ENCODE data around the gene PDLIM4.

PDLIM4 gene

DNA sequence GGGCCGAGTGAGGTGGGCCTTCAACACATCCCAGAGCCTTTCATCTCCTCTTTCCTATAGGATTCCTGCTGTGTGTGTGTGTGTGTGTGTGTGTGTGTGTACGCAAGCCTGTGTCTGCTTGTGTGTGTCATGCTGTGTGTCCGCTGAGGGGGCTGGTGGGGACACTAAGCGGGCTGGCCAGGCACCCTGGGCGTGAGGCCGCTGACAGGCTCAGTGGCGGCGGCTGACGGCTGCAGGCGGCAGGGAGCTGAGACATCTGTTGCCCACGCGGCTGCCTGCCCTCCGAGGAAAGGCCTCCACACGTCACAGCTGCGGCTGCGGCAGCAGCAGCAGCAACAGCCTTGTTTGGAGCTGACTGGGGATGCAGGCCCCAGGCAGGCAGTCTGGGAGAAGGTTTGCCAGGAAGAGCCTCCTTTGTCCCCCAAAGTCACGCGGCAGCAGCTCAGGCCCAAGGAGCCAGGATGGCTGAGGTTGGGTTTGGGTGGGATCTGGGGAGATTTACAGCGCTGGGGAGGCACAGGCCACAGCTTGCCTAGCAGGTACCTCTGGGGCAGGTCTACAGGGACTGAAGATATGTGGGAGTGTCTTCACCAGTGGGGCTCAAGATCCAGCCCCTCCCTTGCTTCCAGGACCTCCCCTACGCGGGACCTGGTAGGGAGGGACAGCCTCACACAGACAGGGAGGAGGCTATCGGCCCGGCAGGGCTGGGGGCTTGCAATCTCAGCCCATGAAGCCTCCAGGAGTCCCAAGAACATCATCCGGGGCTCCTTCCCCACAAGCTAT lies 1.8 kb downstream of the PDLIM4 start:
- no peak overlapping the region for H3K4me3 ChIP-seq (ENCODE audit: low read length)
- no peak for DNase-seq
- H4K8ac ChIP-seq (ENCODE audit: low read depth, low read length), result no peak overlapping the region
- H3K27ac ChIP-seq (ENCODE audit: low read depth, low read length), result no peak overlapping the region
- H3K18ac ChIP-seq (ENCODE audit: low read length), result no peak overlapping the region
- H3K9ac ChIP-seq (ENCODE audit: low read length), result no peak overlapping the region
- H3K4me2 ChIP-seq (ENCODE audit: low read length), result no peak overlapping the region
- no peak overlapping the region for H4K5ac ChIP-seq (ENCODE audit: low read length)
- no peak overlapping the region for H3K56ac ChIP-seq (ENCODE audit: low read length)
- H3K36me3 ChIP-seq (ENCODE audit: control insufficient read depth, insufficient read depth, low read length), result no peaks in the 10 kb centered on the region
- H3K4me1 ChIP-seq (ENCODE audit: control insufficient read depth, low read depth, low read length), result no peaks in the 10 kb centered on the region
- no peak overlapping the region for H2BK5ac ChIP-seq (ENCODE audit: low read length)
- no peak overlapping the region for H3K23ac ChIP-seq (ENCODE audit: low read length)
- H3K27me3 ChIP-seq (ENCODE audit: insufficient read depth, low read length, poor library complexity), result no peaks in the 10 kb centered on the region
- H2BK120ac ChIP-seq (ENCODE audit: low read depth, low read length), result no peak overlapping the region
- H2AK5ac ChIP-seq (ENCODE audit: low read length), result no peak overlapping the region
- H3K79me2 ChIP-seq (ENCODE audit: control insufficient read depth, insufficient read depth, low read length), result no peaks in the 10 kb centered on the region
- H3K79me1 ChIP-seq (ENCODE audit: low read length), result no peaks in the 10 kb centered on the region
- H2BK15ac ChIP-seq (replicated peaks; ENCODE audit: low read depth), result no peak overlapping the region
- no peak overlapping the region for H3K4ac ChIP-seq (ENCODE audit: low read depth, low read length)
- WGBS (ENCODE audit: extremely low coverage, insufficient coverage, low lambda C conversion rate), result no CpG with 5 or more reads among the region's 24 CpGs

DNA sequence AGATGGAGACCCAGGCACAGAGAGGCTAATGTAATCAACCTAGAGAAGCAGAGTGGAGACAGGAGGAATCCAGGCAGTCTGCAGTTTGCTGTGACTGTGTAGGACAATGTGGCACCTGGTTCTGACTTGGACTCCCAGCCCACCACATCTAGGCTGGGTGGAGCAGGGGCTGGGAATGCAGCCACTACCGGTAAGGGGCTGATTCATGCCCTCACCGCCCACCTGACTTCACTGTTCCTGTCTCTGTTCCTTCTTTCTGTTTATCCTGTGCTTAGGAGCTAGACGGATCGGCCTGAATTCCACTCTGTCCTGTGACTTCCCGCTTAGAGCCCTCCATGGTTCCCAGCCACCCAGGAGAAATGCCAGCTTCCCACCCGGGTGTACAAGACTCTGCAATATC lies 2.6 kb downstream of the PDLIM4 start:
- H3K27me3 ChIP-seq (ENCODE audit: insufficient read depth, low read length, poor library complexity), result no peaks in the 10 kb centered on the region
- no peaks in the 10 kb centered on the region for H3K79me2 ChIP-seq (ENCODE audit: control insufficient read depth, insufficient read depth, low read length)
- no peak overlapping the region for H4K5ac ChIP-seq (ENCODE audit: low read length)
- H2BK120ac ChIP-seq (ENCODE audit: low read depth, low read length), result no peak overlapping the region
- H3K23ac ChIP-seq (ENCODE audit: low read length), result no peak overlapping the region
- no CpG with 5 or more reads among the region's 6 CpGs for WGBS (ENCODE audit: extremely low coverage, insufficient coverage, low lambda C conversion rate)
- no peaks in the 10 kb centered on the region for H3K79me1 ChIP-seq (ENCODE audit: low read length)
- no peak overlapping the region for H3K27ac ChIP-seq (ENCODE audit: low read depth, low read length)
- no peak overlapping the region for H3K4ac ChIP-seq (ENCODE audit: low read depth, low read length)
- no peak overlapping the region for H2BK5ac ChIP-seq (ENCODE audit: low read length)
- no peak overlapping the region for H2AK5ac ChIP-seq (ENCODE audit: low read length)
- H3K4me3 ChIP-seq (ENCODE audit: low read length), result no peak overlapping the region
- no peak overlapping the region for H3K18ac ChIP-seq (ENCODE audit: low read length)
- no peak overlapping the region for H3K56ac ChIP-seq (ENCODE audit: low read length)
- no peaks in the 10 kb centered on the region for H3K36me3 ChIP-seq (ENCODE audit: control insufficient read depth, insufficient read depth, low read length)
- H3K4me2 ChIP-seq (ENCODE audit: low read length), result no peak overlapping the region
- DNase-seq, result no peak
- no peaks in the 10 kb centered on the region for H3K4me1 ChIP-seq (ENCODE audit: control insufficient read depth, low read depth, low read length)
- no peak overlapping the region for H4K8ac ChIP-seq (ENCODE audit: low read depth, low read length)
- H2BK15ac ChIP-seq (replicated peaks; ENCODE audit: low read depth), result no peak overlapping the region
- H3K9ac ChIP-seq (ENCODE audit: low read length), result no peak overlapping the region

DNA sequence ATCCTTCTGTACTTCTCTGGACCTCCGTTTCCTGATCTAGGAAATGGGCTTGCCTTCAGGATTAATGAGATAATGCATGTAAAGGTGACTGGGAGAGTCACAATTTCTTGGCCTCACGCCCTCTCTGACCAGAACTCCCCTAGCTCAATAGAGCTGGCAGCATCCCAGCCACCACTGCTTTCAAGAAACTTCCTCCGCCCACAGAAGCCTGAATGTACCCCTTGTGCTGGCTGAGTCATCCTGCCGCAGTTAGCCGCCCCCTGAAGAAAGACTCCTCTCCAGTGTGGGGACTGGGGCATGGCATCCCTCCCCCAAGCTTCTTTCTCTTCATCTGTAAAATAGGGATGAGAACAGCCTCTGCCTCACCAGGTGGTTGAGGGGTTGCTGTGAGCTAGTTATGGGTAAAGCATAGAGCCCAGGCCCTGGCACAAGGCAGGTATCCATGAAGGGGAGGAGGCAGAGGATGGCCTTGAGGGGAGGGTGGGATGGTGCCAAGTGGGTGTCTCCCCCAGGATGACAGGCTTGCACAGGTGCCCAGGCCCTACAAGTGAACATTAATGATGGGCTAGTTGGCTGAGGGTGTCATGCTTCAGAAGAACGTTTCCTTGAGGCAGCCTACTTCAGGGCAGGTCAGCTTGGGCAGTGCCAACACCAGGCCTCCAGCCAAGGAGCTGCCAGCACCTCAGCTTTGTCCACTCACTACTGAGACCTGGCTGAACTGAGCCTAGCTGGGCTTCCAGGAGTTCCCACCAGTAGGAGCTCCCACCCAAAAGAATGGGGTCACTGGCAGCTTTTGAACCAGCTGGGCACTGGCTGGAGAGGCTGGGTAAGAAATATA lies 3.4 kb downstream of the PDLIM4 start:
- Histone ChIP-seq H3K18ac (ENCODE audit: low read length) (no peak overlapping the region), H4K8ac (ENCODE audit: low read depth, low read length) (no peak overlapping the region), H3K4me3 (ENCODE audit: low read length) (no peak overlapping the region), H2BK15ac (replicated peaks; ENCODE audit: low read depth) (no peak overlapping the region), H3K4me2 (ENCODE audit: low read length) (no peak overlapping the region), H3K23ac (ENCODE audit: low read length) (no peak overlapping the region), H3K79me2 (ENCODE audit: control insufficient read depth, insufficient read depth, low read length) (no peaks in the 10 kb centered on the region), H2BK120ac (ENCODE audit: low read depth, low read length) (no peak overlapping the region), H3K4ac (ENCODE audit: low read depth, low read length) (no peak overlapping the region), H3K79me1 (ENCODE audit: low read length) (no peaks in the 10 kb centered on the region), H3K4me1 (ENCODE audit: control insufficient read depth, low read depth, low read length) (no peaks in the 10 kb centered on the region), H2AK5ac (ENCODE audit: low read length) (no peak overlapping the region), H3K27me3 (ENCODE audit: insufficient read depth, low read length, poor library complexity) (no peaks in the 10 kb centered on the region), H4K5ac (ENCODE audit: low read length) (no peak overlapping the region), H3K9ac (ENCODE audit: low read length) (no peak overlapping the region), H3K27ac (ENCODE audit: low read depth, low read length) (no peak overlapping the region), H2BK5ac (ENCODE audit: low read length) (no peak overlapping the region), H3K56ac (ENCODE audit: low read length) (no peak overlapping the region), H3K36me3 (ENCODE audit: control insufficient read depth, insufficient read depth, low read length) (no peaks in the 10 kb centered on the region)
- WGBS (ENCODE audit: extremely low coverage, insufficient coverage, low lambda C conversion rate), result no CpG with 5 or more reads among the region's 6 CpGs
- DNase-seq, result no peak

DNA sequence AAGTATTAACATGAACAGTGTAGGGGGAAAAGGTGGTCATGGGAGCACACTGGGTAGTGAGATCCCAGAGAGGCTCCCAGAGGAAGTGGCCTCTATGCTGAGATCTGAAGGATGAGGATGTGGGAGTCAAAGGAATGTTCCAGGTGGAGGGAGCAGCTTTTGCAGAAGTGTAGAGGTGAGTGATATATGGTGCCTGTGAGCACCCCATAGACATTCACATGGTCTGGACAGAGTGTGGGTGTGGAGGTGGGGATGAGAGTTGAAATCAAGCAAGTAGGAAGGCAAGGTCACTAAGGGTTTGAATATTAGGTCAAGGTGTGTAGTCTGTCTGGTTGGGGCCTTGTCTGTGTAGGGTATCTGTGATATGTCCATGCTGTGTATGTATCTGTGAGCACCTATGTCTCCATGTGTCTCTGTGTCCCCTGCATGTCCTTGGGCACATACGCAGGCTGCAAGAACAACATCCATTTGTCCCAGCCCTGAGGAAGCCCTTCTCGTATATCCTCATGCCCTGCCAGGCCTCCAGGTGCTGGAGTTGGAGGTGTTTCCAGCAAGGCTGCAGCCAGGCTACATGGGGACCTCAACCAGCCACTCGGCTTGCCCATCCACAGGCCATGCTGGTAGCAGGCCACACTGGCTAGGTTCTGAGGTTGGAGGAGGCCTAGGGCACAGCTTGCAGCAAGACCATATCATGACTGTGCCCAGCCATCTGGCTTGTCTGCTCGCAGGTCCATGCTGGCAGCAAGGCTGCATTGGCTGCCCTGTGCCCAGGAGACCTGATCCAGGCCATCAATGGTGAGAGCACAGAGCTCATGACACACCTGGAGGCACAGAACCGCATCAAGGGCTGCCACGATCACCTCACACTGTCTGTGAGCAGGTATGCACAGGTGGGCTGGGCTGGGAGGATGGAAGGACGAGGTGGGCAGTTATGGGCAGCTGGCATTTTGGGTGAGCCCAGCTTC lies 4.7 kb downstream of the PDLIM4 start:
- Histone ChIP-seq H2BK5ac (ENCODE audit: low read length) (no peak overlapping the region), H3K56ac (ENCODE audit: low read length) (no peak overlapping the region), H3K9ac (ENCODE audit: low read length) (no peak overlapping the region), H3K4me3 (ENCODE audit: low read length) (no peak overlapping the region), H4K8ac (ENCODE audit: low read depth, low read length) (no peak overlapping the region), H4K5ac (ENCODE audit: low read length) (no peak overlapping the region), H3K4me1 (ENCODE audit: control insufficient read depth, low read depth, low read length) (no peaks in the 10 kb centered on the region), H2BK15ac (replicated peaks; ENCODE audit: low read depth) (no peak overlapping the region), H3K27ac (ENCODE audit: low read depth, low read length) (no peak overlapping the region), H3K23ac (ENCODE audit: low read length) (no peak overlapping the region), H3K79me1 (ENCODE audit: low read length) (no peaks in the 10 kb centered on the region), H2BK120ac (ENCODE audit: low read depth, low read length) (no peak overlapping the region), H3K79me2 (ENCODE audit: control insufficient read depth, insufficient read depth, low read length) (no peaks in the 10 kb centered on the region), H3K27me3 (ENCODE audit: insufficient read depth, low read length, poor library complexity) (no peaks in the 10 kb centered on the region), H3K4ac (ENCODE audit: low read depth, low read length) (no peak overlapping the region), H3K4me2 (ENCODE audit: low read length) (no peak overlapping the region), H3K36me3 (ENCODE audit: control insufficient read depth, insufficient read depth, low read length) (no peaks in the 10 kb centered on the region), H2AK5ac (ENCODE audit: low read length) (no peak overlapping the region), H3K18ac (ENCODE audit: low read length) (no peak overlapping the region)
- no CpG with 5 or more reads among the region's 7 CpGs for WGBS (ENCODE audit: extremely low coverage, insufficient coverage, low lambda C conversion rate)
- no peak for DNase-seq

DNA sequence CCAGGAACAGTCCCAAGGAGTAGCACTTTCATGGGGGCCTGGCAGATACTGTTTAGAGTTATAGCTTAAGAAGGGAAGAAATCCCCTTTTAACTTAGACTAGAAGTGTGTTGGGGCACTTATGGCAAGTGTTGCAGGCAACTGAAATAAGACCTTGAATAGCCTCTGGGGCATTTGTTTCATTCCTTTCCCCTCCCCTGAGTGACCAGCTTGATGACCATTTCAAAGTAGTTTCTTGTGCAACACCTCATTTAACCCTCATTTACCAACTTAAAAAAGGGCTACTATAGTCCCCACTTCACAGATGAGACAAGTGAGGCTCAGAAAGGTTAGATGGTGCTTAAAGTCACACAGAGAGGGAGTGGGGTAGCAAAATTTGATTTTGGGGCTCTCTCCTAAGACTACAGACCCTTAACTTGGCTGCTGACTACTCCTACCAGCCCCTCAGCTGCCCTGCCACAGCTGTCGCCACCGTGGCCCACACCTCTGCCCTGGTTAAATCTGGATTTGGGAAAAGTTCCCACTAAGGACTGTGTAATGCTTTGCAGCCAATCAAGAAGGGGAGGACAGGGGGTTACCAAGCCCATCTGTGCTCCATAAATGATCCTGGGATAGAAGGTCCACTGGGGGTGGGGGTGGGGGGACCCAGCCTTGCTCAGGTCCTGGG lies 5.5 kb downstream of the PDLIM4 start:
- Histone ChIP-seq H3K36me3 (ENCODE audit: control insufficient read depth, insufficient read depth, low read length) (no peaks in the 10 kb centered on the region), H3K4me3 (ENCODE audit: low read length) (no peak overlapping the region), H2BK5ac (ENCODE audit: low read length) (no peak overlapping the region), H3K18ac (ENCODE audit: low read length) (no peak overlapping the region), H3K27ac (ENCODE audit: low read depth, low read length) (no peak overlapping the region), H4K8ac (ENCODE audit: low read depth, low read length) (no peak overlapping the region), H4K5ac (ENCODE audit: low read length) (no peak overlapping the region), H3K79me1 (ENCODE audit: low read length) (no peaks in the 10 kb centered on the region), H2BK15ac (replicated peaks; ENCODE audit: low read depth) (no peak overlapping the region), H3K56ac (ENCODE audit: low read length) (no peak overlapping the region), H3K4me2 (ENCODE audit: low read length) (no peak overlapping the region), H3K4ac (ENCODE audit: low read depth, low read length) (no peak overlapping the region), H3K27me3 (ENCODE audit: insufficient read depth, low read length, poor library complexity) (no peaks in the 10 kb centered on the region), H3K4me1 (ENCODE audit: control insufficient read depth, low read depth, low read length) (no peaks in the 10 kb centered on the region), H3K23ac (ENCODE audit: low read length) (no peak overlapping the region), H3K79me2 (ENCODE audit: control insufficient read depth, insufficient read depth, low read length) (no peaks in the 10 kb centered on the region), H2AK5ac (ENCODE audit: low read length) (no peak overlapping the region), H3K9ac (ENCODE audit: low read length) (no peak overlapping the region), H2BK120ac (ENCODE audit: low read depth, low read length) (no peak overlapping the region)
- no CpG with 5 or more reads among the region's 2 CpGs for WGBS (ENCODE audit: extremely low coverage, insufficient coverage, low lambda C conversion rate)
- DNase-seq, result no peak
